ENCODE measurements around the gene MASP2.

DNA sequence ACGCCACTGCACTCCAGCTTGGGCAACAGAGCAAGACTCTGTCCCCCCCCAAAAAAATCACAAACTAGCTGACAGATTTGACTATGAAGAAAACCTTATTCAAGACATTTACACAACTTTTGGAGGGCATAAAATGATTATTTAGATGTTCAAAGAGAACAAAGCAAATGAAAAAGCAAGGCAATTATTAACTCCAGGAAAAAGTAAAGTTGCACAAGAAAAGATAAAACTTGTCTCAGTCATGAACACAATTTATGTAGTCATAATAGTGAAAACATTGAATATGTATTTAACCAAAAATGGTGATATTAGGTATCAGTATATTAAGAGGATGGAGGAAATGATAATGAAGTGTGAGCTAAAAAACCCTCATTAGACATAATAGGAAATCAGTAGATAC lies 46.5 kb downstream of the MASP2 start:
- TF ChIP-seq FOXK2 (IDR thresholded peaks at IDR 0.05) (no peak), SP1 (IDR thresholded peaks at IDR 0.05) (no peak), FOXM1 (IDR thresholded peaks at IDR 0.05; ENCODE audit: borderline replicate concordance) (no peak), BHLHE40 (IDR thresholded peaks at IDR 0.05; ENCODE audit: borderline replicate concordance) (no peak), CTBP1 (IDR thresholded peaks at IDR 0.05; ENCODE audit: borderline replicate concordance) (no peak), HDGF (IDR thresholded peaks at IDR 0.05; ENCODE audit: borderline replicate concordance) (no peak), TARDBP (IDR thresholded peaks at IDR 0.05) (no peak)

All from HEK293T (cell line).